Endothelial cell of umbilical vein (primary cell): Measurements from ENCODE around the gene S100P. TPM values are rescaled to one million over a fixed set of nuclear protein-coding genes. Genes with fewer than 3 reads are reported as not detected.

Source experiments
- BruUV-seq: library from RNA; stranded (reverse); fragments of 400-500 nt; replicated peaks from 2 replicates; lab custom pipeline; 2021; lab: Mats Ljungman, UMichigan
- CTCF ChIA-PET: fragments of 300-600, 350-600 bp; sonication (Branson Sonifier 250); formaldehyde crosslinking; loops from one replicate; lab custom pipeline; 2021; ENCODE audit warnings: antibody characterized with exemption, inconsistent platforms; lab: Charles Lee
- POLR2A ChIA-PET: fragments of 300-600, 350-600 bp; sonication (Branson Sonifier 250); formaldehyde crosslinking; loops from one replicate; lab custom pipeline; 2021; ENCODE audit warnings: antibody characterized with exemption, inconsistent platforms; lab: Charles Lee
- DNase-seq: peaks from one replicate; pipeline ENCODE4 v3.0.0-alpha.2; 2011; ENCODE audit warnings: low read depth, low spot score
- FAIRE-seq: peaks from 2 replicates; lab custom pipeline; 2011; peaks lifted over from hg19 to GRCh38; lab: Jason Lieb, UNC
- H2AFZ ChIP-seq: 2 replicates; pipeline ENCODE4 v1.6.0; 2012; ENCODE audit warnings: low read depth, low read length, control low read depth, inconsistent platforms
- H3K27ac ChIP-seq: 2 replicates; pipeline ENCODE4 v1.5.1; 2011; ENCODE audit warnings: low read depth, mild to moderate bottlenecking, control low read depth, low read length, moderate library complexity; ENCODE audit not compliant: insufficient read depth
- H3K27me3 ChIP-seq, 2 experiments: 2 replicates each; pipeline versions ENCODE4 v1.6.0 to v1.6.1; 2011; ENCODE audit warnings: low read length in 2 of 2, mixed read lengths in 1 of 2; ENCODE audit not compliant: control insufficient read depth in 2 of 2, insufficient read depth in 2 of 2
- H3K36me3 ChIP-seq, 2 experiments: 2 replicates in 1 of 2; 3 replicates in 1 of 2; pipeline ENCODE4 v1.5.1; 2011; ENCODE audit warnings: low read length in 2 of 2, mild to moderate bottlenecking in 1 of 2, moderate library complexity in 1 of 2; ENCODE audit not compliant: control insufficient read depth in 2 of 2, insufficient read depth in 2 of 2; ENCODE audit errors: extremely low read depth in 1 of 2
- H3K4me1 ChIP-seq: 3 replicates; pipeline ENCODE4 v1.5.1; 2011; ENCODE audit warnings: mild to moderate bottlenecking, low read length; ENCODE audit not compliant: control insufficient read depth, insufficient read depth; ENCODE audit errors: extremely low read depth
- H3K4me2 ChIP-seq: 2 replicates; pipeline ENCODE4 v1.6.1; 2011; ENCODE audit warnings: low read length, control low read depth, mixed read lengths; ENCODE audit not compliant: insufficient read depth
- H3K4me3 ChIP-seq, 3 experiments: fragments of 200-600 bp in 1 of 3; sonication (generic), shearing (Covaris generic) in 1 of 3; replicated peaks in 1 of 3; 2 replicates each; pipeline ENCODE4 v1.5.1; 2011 to 2016; ENCODE audit warnings: control low read depth in 3 of 3, low read length in 3 of 3, mild to moderate bottlenecking in 2 of 3, inconsistent platforms in 1 of 3, low read depth in 1 of 3, moderate library complexity in 1 of 3; ENCODE audit not compliant: insufficient read depth in 1 of 3
- H3K79me2 ChIP-seq: 2 replicates; pipeline ENCODE4 v1.6.0; 2012; ENCODE audit warnings: low read length, inconsistent platforms; ENCODE audit not compliant: control insufficient read depth, insufficient read depth
- H3K9ac ChIP-seq: replicated peaks from 2 replicates; pipeline ENCODE3; 2011; ENCODE audit warnings: low read length, control low read depth; ENCODE audit not compliant: insufficient read depth; ENCODE audit errors: extremely low read depth
- H3K9me1 ChIP-seq: replicated peaks from 3 replicates; pipeline ENCODE4 v1.6.0; 2011; ENCODE audit warnings: mild to moderate bottlenecking, low read length; ENCODE audit not compliant: control insufficient read depth, insufficient read depth; ENCODE audit errors: extremely low read depth
- H3K9me3 ChIP-seq: replicated peaks from 2 replicates; pipeline ENCODE4 v1.5.1; 2012; ENCODE audit warnings: low read length, inconsistent platforms; ENCODE audit not compliant: control insufficient read depth, insufficient read depth
- H4K20me1 ChIP-seq: replicated peaks from 2 replicates; pipeline ENCODE3; 2011; ENCODE audit warnings: mild to moderate bottlenecking, low read length; ENCODE audit not compliant: control insufficient read depth, insufficient read depth; ENCODE audit errors: extremely low read depth
- CTCF ChIP-seq, 2 donors: IDR thresholded peaks; 1 replicate in 1 of 2; 2 replicates in 1 of 2; pipeline ENCODE4 v1.5.1; 2011; ENCODE audit warnings: low read length in 2 of 2, mild to moderate bottlenecking in 2 of 2, moderate library complexity in 2 of 2, control low read depth in 1 of 2, inconsistent platforms in 1 of 2, low read depth in 1 of 2; ENCODE audit not compliant: insufficient read depth in 1 of 2; ENCODE audit errors: extremely low read depth in 1 of 2
- EZH2 ChIP-seq: IDR thresholded peaks from 2 replicates; pipeline ENCODE4 v1.6.1; 2012; ENCODE audit warnings: borderline replicate concordance, low read depth, mild to moderate bottlenecking, moderate library complexity, low read length, inconsistent platforms; ENCODE audit not compliant: severe bottlenecking
- GATA2 ChIP-seq: IDR thresholded peaks from 2 replicates; pipeline ENCODE4 v1.7.0; 2011; ENCODE audit warnings: low read depth, mild to moderate bottlenecking, moderate library complexity, mixed read lengths, low read length; ENCODE audit not compliant: insufficient read length, insufficient read depth
- MAX ChIP-seq: IDR thresholded peaks from 2 replicates; pipeline ENCODE4 v1.6.1; 2011; ENCODE audit not compliant: insufficient read depth, insufficient read length
- MYC ChIP-seq: IDR thresholded peaks from one replicate; pipeline ENCODE4 v1.6.1; 2011; ENCODE audit warnings: mild to moderate bottlenecking, low read depth, low read length
- POLR2AphosphoS5 ChIP-seq: IDR thresholded peaks from 2 replicates; pipeline ENCODE4 v1.6.1; 2012; ENCODE audit warnings: low read depth, mild to moderate bottlenecking, control low read depth, low read length, moderate library complexity; ENCODE audit not compliant: insufficient read depth
- dilution Hi-C: fragments of 300-500 bp; cut with MboI; formaldehyde crosslinking; loops from one replicate; pipeline ENCODE4 v1.15.0; 2019; ENCODE audit warnings: low sequenced_read_pairs; ENCODE audit not compliant: extremely low pct_ligation_motif_present
- intact Hi-C: fragments of 100-400 bp; cut with micrococcal nuclease; formaldehyde crosslinking; loops from one replicate; pipeline ENCODE4 v1.10.0; 2022
- polyA plus RNA-seq, 4 experiments: library from polyadenylated mRNA; depleted of rRNA in 3 of 4; stranded (reverse) in 3 of 4; unstranded in 1 of 4; fragments of >200 nt; gene quantifications; 2 replicates each; pipeline versions ENCODE4 v1.2.1 to v1.2.3, GENCODE V29; 2011 to 2012; ENCODE audit warnings: missing spikeins in 1 of 4
- total RNA-seq: library from RNA; stranded (reverse); gene quantifications from 2 replicates; pipeline ENCODE4 v1.2.3, GENCODE V29; 2021

The S100P gene
- total and polyA plus RNA-seq, 2 donors (not counting 3 experiments of a cell fraction or from before 2014, with no cell fraction given): not detected

GRCh38 chr4:6740347-6740746, 46.7 kb downstream of the S100P start:
- TF ChIP-seq EZH2: no peak
- no peak for TF ChIP-seq CTCF (IDR thresholded peaks at IDR 0.05; ENCODE audit: extremely low read depth in 1 of 2, insufficient read depth in 1 of 2, low read depth in 1 of 2, low read length in 2 of 2)
- TF ChIP-seq MAX: no peak
- no peak for TF ChIP-seq POLR2AphosphoS5
- TF ChIP-seq GATA2: no peak
- TF ChIP-seq MYC: no peak
- DNase-seq: no peak
- no peak overlapping the region for H3K4me2 ChIP-seq
- no peaks in the 10 kb centered on the region for H4K20me1 ChIP-seq
- dilution Hi-C loops (no loop called here), intact Hi-C loops (no loop called here)
- ChIA-PET CTCF (interaction anchor here (1.0 kb wide), 1 partner anchor 134 kb away, joined by 3 read pairs; no protein-coding TSS in a partner anchor), POLR2A (no interaction called here)
- no peak overlapping the region for H3K27ac ChIP-seq
- H3K4me3 ChIP-seq: no peak overlapping the region
- BruUV-seq: no TSS peak
- H3K9me1 ChIP-seq: no peaks in the 10 kb centered on the region
- no peak overlapping the region for H2AFZ ChIP-seq
- no peaks in the 10 kb centered on the region for H3K79me2 ChIP-seq
- H3K4me1 ChIP-seq: no peaks in the 10 kb centered on the region
- H3K36me3 ChIP-seq: no peaks in the 10 kb centered on the region
- H3K9ac ChIP-seq: no peak overlapping the region
- FAIRE-seq: no peak
- peaks cover 0 to 1% of the 10 kb centered on the region in 2 experiments for H3K27me3 ChIP-seq
- H3K9me3 ChIP-seq: no peaks in the 10 kb centered on the region
